Midbrain (tissue), 1 donor: ENCODE results near the gene ANKRD31.
"Not testable (repeated sequence)": the region's sequence is repeated elsewhere in the genome, so short reads cannot be mapped to it uniquely, and the experiment has no call there.

ENCODE experiments used
- DNase-seq: peaks from one replicate; lab custom pipeline; 2025; lab: John Stamatoyannopoulos, UW

ANKRD31 gene

DNA sequence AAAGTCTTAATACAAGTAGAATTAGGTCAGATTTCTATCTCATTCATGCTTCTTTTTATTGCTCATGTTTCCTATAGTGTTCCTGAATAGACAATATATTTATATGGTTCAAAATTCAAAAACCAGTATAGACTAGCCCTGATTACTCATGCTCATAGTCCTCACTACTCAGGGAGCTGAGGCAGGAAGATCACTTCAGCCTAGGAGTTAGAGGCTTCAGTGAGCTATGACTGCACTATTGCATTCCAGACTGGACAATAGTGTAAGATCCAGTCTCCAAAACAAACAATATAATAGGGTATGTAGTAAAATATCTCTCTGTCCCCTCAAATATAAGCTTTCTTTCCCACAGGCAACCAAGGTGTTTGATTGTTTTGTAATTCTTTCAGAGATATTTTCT, 2.4 kb downstream of the ANKRD31 start:
- no peak for DNase-seq

DNA sequence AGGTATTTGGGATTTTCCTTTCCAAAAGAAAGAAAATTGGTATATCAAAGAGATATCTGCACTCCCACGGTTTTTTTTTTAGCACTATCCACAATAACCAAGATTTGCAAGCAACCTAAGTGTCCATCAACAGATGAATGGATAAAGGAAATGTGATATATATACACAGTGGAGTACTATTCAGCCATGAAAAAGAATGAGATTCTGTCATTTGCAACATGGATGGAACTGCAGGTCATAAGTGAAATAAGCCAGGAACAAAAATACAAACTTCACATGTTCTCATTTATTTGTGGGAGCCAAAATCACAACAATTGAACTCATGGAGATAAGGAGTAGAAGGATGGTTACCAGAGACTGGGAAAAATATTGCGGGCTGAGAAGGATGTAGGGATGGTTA, 9.8 kb downstream of the ANKRD31 start:
- DNase-seq: no peak

DNA sequence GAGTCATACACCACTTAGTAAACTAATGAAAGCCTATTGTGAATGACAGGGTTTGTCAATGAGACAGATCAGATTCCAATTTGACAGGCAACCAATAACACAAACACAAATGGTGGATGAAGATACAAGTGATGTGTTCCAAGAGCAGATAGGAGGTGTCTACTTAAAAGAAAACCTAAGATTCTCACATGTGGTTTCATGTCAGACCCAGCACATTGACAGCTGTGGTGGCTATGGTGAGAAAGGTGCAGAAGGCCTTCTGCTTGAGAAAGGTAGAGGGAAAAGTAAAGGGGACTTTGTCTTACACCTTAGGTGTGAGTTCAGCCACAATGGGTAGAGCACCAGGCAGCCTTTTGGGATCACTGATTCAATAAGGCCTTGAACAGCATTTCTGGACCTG, 11.2 kb downstream of the ANKRD31 start:
- DNase-seq: no peak

DNA sequence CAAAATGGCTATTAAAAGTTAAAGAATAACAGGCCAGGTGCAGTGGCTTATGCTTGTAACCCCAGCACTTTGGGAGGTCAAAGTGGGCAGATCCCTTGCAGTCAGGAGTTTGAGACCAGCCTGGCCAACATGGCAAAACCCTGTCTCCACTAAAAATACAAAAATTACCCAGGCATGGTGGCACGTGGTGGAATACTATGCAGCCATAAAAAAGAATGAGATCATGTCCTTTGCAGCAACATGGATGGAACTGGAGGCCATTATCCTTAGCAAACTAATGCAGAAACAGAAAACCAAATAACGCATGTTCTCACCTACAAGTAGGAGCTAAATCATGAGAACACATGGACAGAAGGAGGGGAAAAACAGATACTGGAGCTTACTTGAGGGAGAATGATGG, 15.9 kb downstream of the ANKRD31 start:
- DNase-seq: not testable (repeated sequence)

DNA sequence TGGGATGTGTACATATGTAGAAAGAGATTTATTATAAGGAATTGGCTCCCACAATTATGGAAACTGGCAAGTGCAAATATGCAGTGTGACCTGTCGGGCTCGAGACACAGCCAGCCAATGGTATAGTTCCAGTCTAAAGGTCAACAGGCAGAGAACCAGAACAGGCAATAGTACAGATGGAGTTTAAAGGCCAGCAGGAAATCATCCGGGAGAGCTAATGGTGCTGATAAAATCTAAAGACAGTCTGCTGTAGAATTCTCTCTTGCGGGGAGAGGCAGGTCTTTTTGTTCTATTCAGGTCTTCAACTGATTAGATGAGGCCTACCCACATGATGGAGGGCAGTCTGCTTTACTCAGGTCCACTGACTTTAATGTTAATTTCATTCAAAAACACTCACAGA, 21.8 kb downstream of the ANKRD31 start:
- DNase-seq: no peak

DNA sequence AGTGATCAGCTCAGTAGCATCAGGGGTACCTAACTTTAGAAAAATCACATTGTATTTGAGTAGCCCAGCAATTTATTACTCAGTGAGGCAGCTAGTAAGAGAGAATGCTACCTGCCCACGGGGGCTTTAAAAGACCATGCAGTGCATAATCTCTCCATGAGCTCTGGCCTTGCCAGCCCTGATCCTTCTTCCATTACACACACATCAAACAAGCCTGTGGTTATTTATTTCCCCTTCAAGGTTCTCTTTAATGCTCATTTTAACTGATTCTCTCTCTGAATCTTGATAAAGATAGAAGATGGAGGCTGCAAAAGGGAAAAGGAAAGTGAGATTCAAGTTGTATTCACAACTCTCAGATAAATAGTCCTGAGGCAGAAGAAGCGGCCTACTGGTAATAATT, 22.3 kb downstream of the ANKRD31 start:
- DNase-seq: no peak

DNA sequence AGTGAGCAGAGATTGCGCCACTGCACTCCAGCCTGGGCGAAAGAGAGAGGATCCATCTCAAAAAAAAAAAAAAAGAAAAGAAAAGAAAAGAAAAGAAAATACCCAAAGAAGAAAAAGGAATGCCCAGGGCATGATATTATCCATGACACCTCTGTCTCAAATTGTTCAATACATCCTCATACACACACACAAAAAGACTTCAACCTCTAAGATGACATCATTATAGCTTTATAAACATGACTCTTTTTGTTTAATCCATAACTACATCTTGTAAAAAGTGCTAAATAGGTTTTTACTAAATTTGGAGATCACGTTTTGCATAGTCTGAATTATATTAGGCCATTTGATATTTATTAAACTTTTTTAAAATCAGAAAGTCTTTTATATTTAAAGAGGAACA, 33.1 kb downstream of the ANKRD31 start:
- DNase-seq: no peak

DNA sequence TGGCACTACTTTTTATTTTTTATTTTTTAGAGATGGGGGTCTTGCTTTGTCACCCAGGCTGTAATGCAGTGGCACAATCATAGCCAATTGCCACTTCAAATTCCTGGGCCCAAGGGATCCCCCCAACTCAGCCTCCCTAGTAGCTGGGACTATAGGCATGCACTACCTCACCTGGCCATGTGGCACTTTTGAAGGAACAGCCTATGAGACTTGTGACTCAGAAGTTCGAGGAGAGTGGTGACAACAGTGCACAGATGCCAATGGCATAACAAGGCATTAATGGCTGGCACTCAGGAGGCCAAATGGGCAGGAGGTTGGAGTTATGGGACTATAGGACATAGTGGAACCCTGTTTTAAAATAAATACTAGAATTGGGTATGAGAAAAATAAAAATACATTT, 33.7 kb downstream of the ANKRD31 start:
- DNase-seq: no peak

DNA sequence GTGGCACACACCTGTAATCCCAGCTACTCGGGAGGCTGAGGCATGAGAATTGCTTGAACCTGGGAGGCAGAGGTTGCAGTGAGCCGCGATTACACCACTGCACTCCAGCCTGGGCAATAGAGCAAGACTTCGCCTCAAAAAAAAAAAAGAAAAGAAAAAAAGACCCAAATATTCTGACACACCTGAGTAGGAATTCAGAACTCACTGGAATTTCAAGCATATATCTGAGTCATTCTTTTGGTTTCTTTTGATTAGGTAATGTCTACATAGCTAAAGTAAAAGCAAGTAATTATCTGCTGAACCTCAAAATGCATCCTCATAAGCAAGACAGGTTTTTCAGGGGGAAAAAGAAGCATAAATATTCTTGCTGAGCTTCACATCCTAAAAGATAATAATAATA, 35.9 kb downstream of the ANKRD31 start:
- DNase-seq: no peak

DNA sequence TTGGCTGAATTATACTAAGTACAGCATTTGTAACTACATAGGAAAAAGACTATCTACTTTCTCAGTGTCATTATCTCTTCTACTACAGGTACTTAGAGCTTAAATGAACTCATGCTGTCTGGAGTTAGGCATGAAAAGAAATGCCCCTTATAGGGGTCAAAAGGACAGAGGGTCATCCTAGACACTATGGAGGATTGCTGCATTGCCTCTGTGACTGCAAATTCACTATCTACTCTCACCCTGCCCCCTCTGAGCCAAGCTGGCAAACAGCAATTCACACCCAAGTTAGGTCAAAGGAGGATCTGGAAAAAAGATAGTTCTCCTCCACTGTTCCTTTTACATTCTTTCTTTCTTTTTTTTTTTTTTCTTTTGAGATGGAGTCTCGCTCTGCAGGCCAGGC, 36.7 kb downstream of the ANKRD31 start:
- no peak for DNase-seq

DNA sequence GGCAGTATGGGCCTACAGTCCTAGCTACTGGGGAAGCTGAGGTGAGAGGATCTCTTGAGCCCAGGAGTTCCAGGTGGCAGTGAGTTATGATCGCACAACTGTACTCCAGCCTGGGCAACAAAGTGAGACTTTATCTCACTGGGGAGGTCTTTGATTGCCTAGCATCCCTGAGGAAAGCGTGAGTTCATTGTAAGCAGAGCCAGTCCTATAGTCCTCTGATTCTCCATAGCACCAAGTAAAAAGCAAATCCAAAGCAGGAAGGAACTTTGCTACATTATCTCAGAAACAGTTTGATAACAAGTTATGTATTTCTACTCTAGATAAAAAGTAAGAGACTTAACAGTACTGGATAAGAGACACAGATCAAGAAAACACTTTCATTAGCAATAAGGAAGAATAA, 37.6 kb downstream of the ANKRD31 start:
- no peak for DNase-seq

DNA sequence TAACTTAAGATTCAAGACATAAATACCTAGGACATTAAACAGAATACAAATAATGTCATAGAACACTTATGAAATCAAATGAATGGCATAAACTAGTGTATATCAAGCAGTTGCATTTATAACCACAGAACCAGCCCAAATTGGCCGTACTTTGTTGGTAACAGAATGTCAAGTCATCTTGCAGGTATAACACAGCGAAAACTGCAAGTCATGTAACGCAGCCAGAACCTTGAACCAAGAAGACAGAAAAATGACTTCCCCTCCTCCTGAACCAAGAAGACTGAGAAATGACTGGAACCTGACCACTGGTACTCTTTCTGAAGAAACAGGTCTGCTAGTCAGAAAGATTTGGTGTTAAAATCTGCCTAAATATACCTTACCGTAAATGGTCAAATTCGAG, 38.9 kb downstream of the ANKRD31 start:
- no peak for DNase-seq

DNA sequence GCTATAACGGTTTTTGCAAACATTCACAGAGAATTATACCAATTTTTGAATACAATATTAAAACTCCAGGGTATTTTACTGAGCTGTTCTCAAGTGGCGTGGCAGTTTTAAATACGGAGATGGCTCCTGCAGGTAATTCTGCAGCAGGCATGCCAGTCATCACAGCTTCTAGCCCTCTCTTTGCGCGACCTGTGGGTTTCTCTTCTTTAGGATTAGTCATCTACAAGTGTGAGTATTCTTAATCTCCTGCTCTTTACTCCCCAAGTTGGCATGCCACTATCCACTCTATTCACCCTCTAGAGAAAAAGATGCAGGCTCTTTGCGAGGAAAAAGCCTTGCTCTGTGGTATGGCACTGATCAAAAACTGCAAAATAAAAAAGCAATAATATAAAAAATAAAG, 43.9 kb downstream of the ANKRD31 start:
- no peak for DNase-seq

DNA sequence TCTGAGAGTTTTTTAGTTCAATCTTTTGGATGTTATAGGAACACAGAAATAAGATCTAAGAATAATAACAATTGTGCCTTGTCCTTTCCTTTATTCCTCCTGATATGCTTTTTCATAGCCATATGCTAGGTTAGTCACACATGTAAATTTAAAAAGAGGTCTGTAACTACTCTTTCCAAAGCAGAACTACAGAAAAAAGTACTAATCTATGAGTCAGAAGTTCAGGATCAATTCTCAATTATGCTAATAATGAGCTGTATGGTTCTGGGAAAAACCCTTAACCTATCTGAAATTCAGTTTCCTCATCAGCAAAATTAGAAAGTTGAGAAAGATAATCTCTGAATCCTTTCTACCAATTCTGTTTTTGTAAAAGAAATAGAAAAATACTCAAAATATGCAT, 44.4 kb downstream of the ANKRD31 start:
- no peak for DNase-seq

DNA sequence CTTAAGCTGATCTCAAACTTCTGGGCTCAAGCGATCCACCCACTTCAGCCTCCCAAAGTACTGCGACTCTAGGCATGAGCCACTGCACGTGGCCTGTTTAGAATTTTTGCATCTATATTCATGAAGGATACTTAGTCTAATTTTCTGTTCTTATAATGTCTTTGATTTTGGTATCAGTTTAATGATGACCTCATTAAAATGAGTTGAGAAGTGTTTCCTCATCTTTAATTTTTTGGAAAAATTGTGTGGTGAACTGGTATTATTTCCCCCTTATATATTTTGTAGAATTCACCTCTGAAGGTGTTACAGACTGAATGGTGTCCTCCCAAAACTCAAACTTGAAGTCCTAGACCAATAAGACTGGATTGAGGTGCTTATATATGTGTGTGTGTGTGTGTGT, 46.5 kb downstream of the ANKRD31 start:
- no peak for DNase-seq

DNA sequence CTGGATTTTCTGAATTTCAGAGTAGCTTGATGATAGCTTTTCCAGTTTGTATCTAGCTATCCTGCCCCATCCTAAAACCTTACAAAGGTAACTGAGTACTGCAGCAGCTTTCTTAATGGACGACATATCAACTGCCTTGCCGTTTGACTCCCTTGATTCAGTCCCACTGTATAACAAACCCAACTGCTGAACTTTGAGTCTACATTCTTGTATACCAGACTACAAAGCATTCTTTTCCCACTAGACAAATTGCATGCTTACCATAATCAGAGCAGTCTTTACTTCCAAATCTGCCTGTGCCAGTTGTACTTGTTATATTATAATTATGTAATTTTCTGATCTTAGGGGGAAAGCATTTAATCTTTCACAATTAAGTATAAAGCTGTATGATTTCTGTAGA, 47.3 kb downstream of the ANKRD31 start:
- no peak for DNase-seq

DNA sequence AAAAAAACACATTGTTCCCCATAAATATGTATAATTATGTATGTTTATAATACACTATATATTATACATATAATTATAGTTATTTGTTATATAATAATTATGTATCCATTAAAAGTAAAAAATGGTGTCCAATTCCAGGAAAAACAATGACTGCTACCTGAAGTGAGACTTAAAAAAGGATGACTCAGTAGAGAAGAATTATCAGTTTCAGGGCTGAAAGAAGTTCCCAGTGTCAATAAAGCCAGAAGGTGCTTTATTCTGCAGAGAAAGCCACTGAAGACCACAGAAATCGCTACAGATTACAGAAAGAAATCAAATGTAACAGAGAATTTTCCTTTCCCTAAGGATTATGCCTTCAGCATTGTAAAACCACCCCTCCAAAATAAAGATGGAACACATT, 50.9 kb downstream of the ANKRD31 start:
- DNase-seq: no peak

DNA sequence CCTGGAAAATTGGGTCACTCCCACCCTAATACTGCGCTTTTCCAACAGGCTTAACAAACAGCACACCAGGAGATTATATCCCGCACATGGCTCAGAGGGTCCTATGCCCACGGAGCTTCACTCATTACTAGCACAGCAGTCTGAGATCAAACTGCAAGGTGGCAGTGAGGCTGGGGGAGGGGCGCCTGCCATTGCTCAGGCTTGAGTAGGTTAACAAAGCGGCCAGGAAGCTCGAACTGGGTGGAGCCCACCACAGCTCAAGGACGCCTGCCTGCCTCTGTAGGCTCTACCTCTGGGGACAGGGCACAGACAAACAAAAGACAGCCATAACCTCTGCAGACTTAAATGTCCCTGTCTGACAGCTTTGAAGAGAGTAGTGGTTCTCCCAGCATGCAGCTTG, 60.7 kb downstream of the ANKRD31 start:
- not testable (repeated sequence) for DNase-seq

DNA sequence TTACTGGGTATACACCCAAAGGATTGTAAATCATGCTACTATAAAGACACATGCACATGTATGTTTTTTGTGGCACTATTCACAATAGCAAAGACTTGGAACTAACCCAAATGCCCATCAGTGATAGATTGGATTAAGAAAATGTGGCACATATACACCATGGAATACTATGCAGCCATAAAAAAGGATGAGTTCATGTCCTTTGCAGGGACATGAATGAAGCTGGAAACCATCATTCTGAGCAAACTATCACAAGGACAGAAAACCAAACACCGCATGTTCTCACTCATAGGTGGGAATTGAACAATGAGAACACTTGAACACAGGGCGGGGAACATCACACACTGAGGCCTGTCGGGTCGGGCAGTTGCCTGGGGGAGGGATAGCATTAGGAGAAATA, 61.8 kb downstream of the ANKRD31 start:
- not testable (repeated sequence) for DNase-seq

DNA sequence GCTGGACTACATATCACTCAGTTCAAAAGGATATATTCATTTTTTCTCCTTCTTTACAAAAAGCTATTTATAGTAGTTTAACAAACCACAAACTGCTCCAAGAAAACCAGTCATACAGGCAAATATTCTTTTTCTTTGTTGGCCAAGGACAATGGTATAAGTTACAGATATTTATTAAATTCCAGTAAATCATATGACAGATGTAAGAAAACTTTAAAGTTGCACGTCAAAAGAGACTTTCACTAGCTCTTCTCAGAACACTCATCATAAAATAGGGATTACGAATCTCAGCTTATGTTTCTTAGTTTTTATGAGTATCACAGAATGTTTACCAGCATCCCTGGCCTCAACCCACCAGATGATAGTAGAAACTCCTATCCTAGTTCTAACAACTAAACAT, 67.2 kb downstream of the ANKRD31 start:
- no peak for DNase-seq

DNA sequence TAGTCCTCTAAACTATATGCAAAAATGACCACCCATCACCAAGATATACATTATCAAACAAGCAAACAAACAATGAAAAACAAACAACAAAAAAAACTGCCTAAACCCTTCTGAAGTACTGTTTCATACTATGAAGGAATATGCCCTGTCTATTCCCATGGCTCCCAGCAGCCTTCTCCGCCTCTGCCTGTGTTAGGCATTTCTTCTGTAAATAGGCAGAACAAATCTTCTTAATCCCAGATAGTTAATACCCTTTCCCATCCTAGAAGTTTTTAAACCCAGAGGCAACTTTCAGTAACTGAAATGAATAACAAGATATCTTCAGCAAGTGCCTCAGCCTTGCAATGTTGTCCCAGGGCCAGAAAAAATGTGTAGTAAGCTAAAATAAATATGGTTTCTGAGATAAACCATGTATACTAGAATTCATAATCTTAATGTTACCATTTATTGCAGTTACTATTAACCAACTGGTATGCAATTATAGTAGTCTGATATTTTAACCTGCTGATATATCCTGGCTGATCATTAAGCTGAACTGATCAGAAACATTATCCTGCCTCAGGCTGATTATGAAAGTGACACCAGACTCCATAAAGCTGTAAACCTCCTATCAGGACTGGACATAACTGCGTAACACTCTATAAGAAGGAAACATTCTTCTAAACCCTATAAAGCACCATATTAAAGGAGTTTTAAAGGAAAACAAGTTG, 68.5 kb downstream of the ANKRD31 start:
- DNase-seq: no peak

DNA sequence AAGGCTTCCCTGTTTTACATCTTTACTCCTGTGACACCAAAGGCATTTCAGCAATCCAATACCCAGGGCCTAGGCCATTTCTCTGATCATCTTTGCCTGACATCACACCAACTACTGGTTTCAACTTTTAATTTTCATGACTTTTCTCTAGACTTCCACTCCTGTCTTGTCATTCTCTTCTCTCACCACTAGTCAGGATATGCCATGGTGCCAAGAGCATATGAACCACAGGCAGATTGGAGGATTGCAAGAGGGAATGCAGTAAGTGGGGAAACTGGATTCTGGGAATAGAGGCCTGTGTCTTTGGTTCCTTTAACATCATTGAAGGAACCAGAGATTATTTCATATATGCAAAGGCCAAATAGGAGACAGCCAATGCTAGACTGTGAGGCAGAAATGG, 69.3 kb downstream of the ANKRD31 start:
- DNase-seq: no peak

DNA sequence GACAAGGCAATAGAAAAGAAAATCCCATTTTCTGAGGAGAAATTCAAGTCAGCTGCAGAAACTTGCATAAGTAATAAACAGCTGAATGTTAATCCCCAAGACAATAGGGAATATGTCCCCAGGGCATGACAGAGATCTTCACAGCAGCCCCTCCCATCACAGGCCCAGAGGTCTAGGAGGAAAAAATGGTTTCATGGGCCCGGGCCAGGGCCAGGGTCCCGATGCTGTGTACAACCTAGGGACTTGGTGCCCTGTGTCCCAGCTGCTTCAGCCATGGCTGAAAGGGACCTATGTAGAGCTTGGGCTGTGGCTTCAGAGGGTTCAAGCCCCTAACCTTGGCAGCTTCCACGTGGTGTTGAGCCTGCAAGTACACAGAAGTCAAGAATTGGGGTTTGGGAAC, 75.2 kb downstream of the ANKRD31 start:
- not testable (repeated sequence) for DNase-seq

DNA sequence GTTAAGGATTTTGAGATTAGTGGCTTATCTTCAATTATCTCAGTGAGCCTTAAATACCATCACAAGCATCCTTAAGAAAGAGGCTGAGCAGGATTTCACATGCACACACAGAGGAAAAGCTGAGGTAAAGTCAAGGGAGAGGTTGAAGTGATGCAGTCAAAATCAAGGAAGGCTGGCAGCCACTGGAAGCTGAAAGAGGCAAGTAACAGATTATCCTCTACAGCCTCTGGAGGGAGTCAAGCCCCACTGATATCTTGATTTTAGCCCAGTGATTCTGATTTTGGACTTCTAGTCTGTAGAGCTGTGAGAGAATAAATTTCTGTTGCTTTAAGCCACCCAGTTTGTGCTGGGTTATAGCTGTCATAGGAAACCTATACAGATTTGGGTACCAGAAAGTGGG, 80.1 kb downstream of the ANKRD31 start:
- no peak for DNase-seq

DNA sequence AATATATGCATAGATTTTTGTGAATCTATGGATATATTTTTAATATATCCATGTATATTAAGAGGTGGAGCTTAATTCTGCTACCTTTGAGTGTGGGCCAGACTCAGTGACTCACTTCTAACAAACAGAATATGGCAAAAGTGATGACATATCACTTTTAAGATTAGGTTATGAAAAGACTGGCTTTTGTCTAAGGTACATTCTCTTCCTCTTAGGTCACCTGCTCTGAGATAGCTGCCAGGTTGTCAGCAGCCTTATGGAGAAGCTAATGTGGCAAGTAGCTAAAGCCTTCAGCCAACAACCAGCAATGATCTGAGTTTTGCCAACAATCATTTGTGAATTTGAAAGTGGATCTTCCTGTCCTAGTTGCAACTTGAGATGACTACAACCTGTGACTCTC, 83.8 kb downstream of the ANKRD31 start:
- no peak for DNase-seq
